Measurements from ENCODE around the gene RNF213.
"Not testable (repeated sequence)": the region's sequence is repeated elsewhere in the genome, so short reads cannot be mapped to it uniquely, and the experiment has no call there.

RNF213 gene

DNA sequence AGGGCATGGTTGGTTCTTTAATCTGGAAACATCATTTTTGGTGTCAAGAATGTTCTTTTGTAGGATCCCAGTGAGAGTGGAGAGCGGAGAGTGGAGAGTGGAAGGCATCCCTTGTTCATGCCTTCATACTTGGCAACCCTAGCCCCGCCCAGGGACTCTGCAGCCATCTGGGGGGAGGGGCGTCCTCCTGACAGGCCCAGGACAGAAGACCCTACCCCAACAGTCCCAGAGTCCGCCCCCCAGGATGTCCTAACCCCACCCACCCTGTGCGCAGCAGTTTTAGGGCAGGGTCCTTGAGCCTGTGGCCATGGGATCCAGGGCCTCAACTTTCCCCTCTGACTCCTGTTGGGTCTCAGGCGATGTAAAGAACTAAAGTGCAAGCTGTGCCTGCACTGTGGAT is 36.0 kb upstream of the RNF213 start:
- no peak for DNase-seq

DNA sequence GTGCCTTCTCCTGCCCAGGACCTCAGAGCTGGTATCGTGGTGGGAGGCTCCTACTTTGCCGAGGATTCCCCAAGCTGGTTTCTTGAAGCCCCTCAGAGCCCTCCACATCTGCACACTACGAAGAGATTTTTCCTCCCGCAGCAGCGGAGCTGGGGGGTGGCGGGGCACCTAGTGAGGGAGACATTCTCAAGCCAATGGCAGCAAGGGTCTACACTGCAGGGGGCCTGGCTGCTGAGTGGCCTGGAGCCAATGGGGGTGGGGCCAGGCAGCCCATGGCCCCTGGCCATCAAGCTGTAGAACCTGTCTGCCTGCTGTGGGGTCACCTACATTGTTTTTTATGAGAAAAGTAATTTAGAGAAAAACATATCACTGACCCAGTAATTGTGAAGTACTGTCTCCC is 35.4 kb upstream of the RNF213 start:
- DNase-seq = no peak

DNA sequence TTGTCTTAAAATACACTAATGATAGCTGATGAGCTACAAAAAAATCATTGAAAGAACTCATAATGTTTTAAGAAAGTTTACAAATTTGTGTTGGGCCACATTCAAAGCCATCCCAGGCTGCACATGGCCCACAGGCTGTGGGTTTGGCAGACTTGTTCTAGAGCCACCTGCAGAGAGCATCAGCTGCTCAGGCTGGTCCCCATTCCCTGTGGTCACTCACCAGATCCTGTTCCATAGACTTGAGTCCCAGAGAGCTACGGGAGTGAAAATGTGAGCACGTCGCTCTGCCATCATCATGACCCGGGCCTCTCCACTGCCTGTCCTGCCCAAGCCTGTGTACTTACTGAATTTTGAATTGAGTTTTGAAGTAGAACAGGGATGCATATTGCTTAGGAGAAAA is 33.5 kb upstream of the RNF213 start:
- no peak for DNase-seq

DNA sequence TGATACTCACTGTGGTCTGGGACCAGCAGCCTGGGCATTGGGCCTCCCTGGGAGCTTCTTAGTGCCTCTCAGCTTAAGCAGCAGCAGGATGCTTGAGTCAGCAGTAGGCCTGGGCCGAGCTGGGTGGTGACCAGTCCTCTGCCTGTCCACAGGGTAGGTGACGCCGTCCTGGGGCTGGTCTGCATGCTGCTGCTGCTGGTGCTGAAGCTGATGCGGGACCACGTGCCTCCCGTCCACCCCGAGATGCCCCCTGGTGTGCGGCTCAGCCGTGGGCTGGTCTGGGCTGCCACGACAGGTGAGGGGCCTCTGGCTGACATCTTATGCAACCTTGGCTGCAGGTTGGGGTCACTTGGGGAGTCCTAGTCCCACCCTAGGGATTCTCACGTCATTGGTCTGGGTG is 33.0 kb upstream of the RNF213 start:
- no peak for DNase-seq

DNA sequence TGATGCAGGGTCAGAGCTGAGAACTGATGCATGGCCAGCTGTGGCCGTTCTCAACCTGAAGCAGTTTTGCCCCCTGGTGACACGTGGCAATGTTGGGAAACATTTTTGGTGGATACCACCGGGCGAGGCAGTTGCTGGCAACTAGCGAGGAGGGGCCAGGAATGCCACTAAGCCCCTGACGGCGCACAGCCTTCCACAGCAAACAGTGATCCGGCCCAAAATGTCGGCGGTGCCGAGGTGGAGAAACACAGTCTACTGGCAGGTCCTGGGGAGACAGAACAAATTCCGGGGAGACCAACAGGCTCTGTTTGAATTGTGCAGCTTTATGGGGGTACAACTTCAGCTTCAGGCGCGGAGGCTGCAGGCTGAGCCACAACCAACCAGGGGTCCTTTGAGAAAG is 32.2 kb upstream of the RNF213 start:
- no peak for DNase-seq

DNA sequence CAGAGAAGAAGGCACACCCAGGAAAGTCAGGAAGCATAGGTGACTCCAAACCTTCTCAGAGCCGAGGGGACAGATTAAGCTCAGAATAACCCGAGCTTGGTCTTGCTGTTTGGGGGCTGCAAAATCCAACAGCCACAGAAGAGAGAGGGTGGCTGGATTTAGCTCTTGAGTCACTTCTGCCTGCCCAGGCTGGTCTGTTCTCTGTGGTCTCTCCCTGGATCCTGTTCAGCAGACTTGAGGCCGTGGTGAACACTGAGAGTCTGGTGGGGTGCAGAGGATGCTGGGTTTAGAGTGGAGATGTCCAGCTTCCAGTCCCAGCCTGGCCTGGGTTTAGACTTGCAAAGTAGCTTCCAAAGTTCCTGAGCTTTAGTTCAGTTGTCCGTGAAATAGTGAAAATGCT is 31.6 kb upstream of the RNF213 start:
- no peak for DNase-seq

DNA sequence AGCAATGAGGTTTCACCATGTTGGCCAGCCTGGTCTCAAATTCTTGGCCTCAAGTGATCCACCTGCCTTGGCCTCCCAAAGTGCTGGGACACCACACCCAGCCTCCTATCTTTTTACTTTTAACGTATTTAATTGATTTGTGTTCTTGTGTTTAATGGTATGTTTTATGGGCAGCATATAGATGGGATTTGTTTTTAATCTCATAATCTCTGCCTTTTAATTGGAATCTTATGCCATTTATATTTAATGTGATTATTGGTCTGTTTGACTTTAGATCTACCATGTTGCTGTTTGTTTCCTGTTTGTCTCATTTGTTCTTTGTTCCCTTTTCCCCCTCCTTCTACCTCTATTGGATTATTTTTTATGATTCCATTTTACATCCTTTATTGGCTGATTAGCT is 28.2 kb upstream of the RNF213 start:
- no peak for DNase-seq

DNA sequence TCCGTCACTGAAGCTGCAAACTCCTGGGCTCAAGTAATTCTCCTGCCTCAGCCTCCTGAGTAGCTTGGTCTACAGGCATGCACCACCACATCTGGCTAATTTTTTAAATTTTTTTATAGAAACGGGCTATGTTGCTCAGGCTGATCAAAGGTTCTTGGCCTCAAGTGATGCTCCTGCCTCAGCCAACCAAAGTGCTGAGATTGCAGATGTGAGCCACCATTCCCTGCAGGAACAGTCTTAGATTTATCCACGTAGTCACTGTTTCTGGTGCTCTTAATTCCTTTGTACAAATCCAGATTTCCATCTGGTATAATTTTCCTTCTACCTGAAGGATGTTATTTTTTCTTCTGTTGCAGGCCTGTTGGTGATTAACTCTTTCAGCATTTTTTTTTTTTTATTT is 27.4 kb upstream of the RNF213 start:
- DNase-seq = no peak

DNA sequence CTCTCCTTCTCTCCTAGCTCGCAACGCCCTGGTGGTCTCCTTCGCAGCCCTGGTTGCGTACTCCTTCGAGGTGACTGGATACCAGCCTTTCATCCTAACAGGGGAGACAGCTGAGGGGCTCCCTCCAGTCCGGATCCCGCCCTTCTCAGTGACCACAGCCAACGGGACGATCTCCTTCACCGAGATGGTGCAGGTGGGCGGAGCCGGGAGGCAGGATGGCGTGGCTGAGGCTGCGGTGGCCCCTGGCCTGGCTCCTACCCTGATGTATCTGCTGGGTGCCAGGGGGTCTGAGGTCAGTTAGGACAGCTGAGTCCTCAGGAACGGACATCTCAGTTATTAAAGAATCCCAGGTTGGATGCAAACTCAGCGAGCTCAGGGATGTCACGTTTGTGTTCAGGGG is 23.7 kb upstream of the RNF213 start:
- DNase-seq = no peak

DNA sequence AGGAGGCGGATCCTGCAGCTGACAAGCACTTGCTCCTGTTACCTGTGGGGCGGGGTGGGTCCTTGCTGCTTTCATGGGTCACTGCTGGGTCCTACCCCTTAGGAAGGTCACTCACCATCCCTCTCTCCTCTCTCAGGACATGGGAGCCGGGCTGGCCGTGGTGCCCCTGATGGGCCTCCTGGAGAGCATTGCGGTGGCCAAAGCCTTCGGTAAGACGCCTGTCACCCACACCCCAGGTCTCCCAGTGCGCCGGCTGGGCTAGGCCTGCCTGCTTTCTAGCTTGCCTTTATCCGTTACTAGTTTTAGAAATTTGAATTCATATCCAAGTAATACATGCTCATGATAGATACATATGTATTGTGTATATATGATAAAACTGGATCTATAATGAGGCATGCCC is 23.3 kb upstream of the RNF213 start:
- DNase-seq = no peak

DNA sequence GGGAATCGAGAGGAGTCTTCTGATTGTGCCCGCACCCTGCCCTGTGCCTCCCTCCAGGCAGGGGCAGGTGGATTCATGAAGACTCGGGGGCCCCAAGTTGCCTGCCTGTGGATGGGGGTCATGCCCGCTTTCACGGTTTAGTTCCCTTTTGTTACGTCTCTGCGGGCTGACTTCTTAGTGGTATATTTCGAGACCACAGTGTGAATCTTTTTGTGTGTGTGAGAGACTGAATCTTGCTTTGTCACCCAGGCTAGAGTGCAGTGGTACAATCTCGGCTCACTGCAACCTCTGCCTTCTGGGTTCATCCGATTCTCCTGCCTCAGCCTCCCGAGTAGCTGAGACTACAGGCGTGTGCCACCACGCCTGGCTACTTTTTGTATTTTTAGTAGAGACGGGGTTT is 18.1 kb upstream of the RNF213 start:
- no peak for DNase-seq

DNA sequence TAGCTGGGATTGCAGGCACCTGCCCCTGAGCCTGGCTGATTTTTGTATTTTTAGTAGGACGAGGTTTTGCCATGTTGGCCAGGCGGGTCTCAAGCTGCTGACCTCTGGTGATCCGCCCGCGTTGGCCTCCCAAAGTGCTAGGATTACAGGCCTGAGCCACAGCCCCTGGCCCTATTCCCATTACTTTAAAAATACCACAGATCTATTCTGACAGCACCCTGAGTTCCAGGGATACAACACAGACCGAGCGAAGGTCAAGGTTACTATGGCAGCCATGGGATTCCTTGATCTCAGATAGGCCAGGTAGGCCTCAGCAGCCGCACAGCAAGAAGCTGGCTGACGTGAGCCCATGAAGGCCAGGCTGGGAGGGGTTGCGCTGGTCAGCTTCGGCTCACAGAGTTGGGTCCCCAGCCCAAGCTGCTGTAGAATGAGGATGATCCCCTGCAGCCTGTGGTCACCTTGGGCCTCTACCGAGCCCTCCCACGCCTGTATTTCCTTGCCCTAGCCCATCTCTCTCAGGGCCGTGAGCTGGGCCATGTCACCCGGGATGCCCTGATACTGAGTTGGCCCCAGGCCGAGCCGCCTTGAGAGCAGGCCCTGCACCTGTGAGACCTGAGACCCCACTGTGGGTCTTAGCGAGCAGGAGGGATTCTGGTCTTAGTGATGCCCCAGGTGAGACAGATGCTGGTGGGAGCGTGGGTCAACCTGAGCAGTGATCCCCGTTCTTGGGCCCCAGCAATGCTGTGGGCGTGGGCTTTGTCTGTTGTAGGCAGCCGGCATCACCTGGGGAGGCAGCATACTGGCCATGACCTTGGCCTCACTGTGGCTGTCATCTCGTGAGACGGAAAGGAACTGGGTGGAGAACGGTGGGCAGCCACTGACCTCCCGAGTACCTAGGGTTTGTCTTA is 16.9 kb upstream of the RNF213 start:
- DNase-seq = no peak

DNA sequence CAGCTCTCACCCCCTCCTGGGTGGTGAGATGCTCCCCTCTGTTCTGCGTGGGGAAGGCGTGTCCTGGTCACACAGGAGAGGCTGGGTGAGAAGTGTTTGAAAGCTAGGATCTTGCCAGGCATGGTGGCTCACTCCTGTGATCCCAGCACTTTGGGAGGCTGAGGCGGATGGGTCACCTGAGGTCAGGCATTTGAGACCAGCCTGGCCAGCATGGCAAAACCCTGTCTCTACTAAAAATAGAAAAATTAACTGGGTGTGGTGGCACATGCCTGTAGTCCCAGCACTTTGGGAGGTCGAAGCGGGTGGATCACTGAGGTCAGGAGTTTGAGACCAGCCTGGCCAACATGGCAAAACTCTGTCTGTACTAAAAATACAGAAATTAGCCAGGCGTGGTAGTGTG is 16.2 kb upstream of the RNF213 start:
- DNase-seq = not testable (repeated sequence)

DNA sequence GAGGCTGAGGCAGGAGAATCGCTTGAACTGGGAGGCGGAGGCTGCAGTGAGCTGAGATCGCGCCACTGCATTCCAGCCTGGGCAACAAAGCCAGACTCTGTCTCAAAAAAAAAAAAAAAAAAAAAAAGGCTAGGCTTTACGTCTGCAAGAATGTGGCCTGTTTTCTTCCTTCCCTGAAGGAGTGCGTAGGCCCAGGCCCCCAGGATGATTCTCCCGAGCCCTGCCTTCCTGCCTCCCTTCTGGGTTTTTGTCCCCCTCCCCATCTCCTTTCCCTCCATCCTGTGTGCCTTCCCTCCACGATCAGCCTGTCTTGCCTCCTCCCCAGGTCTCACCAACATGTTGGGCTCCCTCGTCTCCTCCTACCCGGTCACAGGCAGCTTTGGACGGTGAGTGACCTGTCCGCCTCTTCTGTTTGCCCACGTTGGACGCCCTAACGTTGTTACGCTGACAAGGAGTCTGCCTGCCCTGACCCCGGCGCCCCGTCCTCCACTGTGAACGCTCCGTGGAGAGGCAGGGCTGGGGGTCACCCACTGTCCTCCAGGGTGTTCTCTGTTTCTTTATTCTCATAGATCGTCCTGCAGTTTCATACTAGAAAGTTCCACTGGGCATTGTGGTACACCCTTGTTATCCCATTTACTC is 15.7 kb upstream of the RNF213 start:
- DNase-seq = no peak

DNA sequence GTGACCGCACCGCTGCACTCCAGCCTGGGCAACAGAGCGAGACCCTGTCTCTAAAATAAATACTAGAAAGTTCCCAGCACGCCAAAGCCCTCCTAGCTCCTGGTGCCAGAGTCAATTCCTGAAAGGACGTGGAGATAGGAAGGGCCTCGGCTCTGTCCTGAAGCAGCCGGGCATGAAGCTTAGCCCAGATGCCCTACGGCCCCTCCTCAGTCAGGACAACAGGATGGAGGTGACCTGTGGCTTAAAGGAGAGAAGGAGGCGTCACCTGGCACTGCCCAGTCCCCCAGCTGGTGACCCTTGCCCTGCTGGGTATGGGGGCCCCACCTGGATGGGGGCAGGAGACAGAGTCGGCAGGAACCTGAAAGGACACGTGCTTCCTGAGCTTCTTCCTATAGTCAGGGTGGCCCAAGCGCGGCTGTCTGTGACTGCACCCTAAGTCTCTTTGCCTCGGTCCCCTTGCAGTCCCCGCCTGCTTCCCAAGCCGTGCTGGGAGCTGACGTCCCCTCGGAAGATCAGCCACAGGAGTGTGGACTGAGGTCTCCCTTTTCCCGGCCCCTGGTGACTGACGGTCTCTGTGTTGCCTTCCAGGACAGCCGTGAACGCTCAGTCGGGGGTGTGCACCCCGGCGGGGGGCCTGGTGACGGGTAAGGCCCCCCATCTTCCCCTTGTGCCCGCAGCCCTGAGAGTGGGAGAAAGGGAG is 14.9 kb upstream of the RNF213 start:
- no peak for DNase-seq

DNA sequence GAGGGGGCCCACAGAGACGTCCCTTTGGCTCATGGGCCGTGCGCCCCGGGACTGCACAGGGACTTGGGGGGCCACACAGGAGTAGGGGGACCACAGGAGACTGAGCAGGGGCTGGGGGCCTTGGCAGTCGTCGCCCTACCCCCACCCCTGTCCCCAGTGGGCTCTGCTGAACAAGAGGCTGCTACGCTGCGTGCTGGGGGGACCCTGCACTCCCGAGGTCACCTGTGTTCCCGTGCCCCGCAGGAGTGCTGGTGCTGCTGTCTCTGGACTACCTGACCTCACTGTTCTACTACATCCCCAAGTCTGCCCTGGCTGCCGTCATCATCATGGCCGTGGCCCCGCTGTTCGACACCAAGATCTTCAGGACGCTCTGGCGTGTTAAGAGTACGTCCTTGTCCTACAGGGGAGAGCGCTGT is 14.4 kb upstream of the RNF213 start:
- DNase-seq = no peak

DNA sequence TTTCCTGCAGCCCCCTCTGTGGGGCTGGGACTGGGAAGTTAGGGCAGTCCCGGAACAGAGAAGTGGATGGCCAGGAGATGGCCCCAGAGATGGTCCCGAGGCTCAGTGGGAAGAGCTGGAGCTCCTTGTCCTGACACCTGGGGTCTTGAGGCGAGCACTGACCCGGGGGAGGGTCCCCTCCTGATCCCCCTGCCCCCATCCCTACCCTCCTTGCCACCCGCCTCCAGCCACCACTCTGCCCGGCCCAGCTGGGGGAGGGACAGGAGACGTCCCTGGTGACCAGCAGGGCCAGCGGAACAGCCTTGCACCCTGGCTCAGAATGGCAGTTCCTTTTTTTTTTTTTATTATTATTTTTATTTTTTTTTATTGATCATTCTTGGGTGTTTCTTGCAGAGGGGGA is 13.9 kb upstream of the RNF213 start:
- DNase-seq = no peak

DNA sequence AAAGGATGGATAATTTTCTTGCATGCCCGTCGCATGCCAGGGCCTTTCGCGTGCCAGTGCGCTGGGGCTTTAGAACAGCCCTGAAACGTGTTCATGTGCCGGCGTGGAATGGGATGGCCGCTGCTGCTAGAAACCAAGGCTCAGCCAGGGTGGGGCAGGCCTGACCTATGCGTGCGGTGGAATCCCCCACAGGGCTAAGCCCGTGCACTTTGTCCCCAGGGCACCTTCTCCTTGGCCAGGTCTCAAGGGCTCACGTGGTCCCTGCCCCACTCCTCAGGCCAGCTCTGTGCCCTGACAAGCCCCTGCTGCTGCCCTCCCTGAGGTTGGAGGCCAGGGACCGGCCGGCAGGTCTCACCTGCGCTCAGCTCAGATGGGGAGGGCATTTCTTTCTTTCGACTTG is 13.1 kb upstream of the RNF213 start:
- no peak for DNase-seq

DNA sequence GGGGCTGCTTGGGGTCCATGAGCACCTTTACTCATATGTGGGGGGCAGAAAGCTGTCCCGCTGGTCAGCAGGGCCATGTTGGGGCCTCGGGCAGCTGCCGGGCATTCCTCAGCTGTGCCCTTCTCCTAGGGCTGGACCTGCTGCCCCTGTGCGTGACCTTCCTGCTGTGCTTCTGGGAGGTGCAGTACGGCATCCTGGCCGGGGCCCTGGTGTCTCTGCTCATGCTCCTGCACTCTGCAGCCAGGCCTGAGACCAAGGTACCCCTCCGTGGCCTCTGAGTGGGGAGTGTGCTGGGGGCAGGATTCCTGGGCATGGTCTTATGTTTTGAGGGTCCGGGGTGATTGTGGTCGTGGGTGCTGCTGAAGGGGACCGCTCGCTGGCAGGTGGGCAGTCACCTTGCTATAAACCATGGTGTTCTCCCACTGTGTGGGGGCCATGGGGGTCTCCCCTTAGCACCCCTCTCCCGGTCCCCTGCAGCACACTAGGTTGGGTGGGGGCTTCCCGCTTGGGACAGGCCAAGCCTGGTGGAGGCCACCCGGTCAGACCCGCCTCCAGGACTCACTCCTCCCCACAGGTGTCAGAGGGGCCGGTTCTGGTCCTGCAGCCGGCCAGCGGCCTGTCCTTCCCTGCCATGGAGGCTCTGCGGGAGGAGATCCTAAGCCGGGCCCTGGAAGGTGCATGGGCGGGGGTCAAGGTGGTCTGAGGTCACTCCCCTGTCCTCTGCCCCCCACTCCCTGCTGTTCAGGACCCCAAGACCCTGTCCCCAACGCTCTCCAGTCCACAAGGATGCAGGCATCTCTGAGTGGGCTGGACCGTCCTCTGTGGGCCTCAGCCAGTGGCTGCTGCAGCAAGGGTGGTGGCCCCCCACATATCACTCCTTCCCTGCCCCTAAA is 12.4 kb upstream of the RNF213 start:
- no peak for DNase-seq

DNA sequence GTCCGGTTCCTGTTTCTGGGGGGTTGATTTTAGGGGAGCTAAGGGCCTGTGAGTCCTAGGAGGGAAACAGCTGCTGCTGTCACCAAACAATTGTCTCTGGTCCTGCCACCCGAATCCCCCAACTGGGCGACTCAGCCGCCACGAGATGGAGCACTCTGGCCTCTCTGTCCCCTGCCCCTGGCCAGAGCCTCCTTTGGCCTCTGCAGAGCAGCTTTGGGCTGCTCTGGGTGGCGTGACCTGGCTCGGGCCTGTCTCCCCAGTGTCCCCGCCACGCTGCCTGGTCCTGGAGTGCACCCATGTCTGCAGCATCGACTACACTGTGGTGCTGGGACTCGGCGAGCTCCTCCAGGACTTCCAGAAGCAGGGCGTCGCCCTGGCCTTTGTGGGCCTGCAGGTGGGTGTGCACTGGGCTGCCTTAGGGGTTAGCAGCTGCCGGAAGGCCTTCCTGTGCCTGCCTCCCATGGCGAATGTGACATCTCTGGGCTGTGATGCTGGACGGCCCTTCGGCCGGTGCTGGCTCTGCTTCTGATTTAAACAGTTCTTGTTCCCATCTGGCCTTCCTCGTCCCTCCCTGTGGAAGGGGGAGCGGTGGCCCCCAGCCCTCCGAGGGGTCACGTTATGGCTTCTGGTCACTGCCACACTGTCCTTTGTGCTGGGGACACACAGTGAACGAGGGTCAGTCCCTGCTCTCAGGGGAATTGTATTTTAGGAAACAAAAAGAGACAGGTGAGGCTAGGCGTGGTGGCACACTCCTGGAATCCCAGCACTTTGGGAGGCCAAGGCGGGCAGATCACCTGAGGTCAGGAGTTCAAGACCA is 11.6 kb upstream of the RNF213 start:
- no peak for DNase-seq

DNA sequence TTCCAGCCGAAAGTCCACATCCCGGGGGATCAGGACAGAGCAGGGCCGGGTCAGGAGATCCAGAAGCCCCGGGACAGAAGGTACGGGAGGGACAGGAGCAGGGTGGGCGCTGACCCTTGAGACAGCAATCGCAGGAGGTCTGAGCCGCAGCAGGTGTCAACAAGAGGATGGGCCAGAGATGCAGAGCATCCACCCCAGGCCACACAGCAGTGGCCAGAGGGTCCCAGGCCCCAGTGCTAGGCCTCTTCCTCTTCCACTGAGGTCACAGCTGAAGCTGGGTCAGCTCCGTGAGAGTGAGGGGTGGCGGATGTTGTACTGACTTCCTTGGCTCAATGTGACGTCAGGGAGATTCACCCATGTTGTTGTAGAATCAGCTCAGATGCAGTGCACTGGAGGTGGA is 8.7 kb upstream of the RNF213 start:
- no peak for DNase-seq

DNA sequence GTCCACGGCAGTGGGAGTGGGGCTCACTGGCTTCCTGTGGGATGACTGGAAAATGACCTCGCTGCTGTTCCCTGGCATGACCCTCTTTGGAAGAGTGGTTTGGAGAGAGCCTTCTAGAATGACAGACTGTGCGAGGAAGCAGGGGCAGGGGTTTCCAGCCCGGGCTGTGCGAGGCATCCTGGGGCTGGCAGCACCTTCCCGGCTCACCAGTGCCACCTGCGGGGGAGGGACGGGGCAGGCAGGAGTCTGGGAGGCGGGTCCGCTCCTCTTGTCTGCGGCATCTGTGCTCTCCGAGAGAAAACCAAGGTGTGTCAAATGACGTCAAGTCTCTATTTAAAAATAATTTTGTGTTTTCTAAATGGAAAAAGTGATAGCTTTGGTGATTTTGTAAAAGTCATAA is 7.8 kb upstream of the RNF213 start:
- DNase-seq = peak; percentile 8 to 22
